ENCODE results near the gene SAMD13.
A peak's percentile ranks its signal among the peaks of the same experiment; 100 is the strongest.

SAMD13 gene, protein sequence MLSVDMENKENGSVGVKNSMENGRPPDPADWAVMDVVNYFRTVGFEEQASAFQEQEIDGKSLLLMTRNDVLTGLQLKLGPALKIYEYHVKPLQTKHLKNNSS

DNA sequence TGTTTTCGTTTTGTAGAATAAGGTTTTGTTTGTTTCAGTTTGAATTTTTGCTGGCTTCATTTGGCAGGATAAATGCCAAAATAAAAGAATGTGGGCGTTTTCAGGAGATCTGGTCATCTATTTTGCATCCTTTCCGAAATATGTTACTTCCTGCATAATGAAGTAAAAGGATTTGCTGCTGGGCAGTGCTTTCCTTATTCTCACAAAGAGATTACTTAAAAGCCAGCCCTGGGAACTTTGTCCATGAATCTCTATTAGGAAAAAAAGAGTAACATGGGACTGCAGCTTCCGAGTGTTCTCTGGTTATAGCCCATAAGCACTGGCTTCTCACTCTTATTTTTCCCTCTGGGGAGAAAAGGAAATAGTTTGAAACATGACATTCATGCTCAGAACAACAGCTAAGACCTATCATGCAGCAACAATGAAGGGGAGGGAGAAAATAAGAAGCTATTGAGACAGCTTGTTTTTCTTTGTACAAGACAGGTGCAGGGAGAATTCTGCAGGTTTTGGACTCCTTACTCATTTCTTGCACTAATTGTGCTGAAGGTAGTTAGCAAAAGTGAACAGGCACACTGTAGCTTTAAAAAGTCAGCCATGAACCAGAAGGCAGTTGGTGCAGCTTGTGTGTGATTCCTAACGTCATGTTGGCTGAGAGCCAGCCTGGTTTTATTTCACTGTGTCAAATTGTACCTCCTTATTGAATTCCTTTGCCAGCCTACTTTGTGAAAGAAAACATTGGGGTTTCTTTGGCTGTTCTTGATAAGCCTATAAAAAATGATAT, at the start of gene SAMD13:
Gene SAMD13 (plus strand): TSS at position 705 of the 781 bp plus-strand sequence. CDS start 1,527 bp downstream, outside the sequence.
- Histone ChIP-seq H3K4me3 (ENCODE audit: low read length) (peak within 1 kb of the TSS; percentile 78), H3K27me3 (replicated peaks; ENCODE audit: control insufficient read depth, insufficient read depth, low read length) (no peaks in the 10 kb centered on the region), H3K9ac (ENCODE audit: low read length) (peak within 1 kb of the TSS; percentile 52), H3K4me1 (ENCODE audit: control insufficient read depth, insufficient read depth, low read length) (peaks cover 34% of the 10 kb centered on the region), H3K9me3 (ENCODE audit: control insufficient read depth, low read length) (no peaks in the 10 kb centered on the region), H3K36me3 (ENCODE audit: control insufficient read depth, insufficient read depth, low read length, severe bottlenecking) (no peaks in the 10 kb centered on the region)
- peak; percentile 61 for DNase-seq (ENCODE audit: low read depth)

DNA sequence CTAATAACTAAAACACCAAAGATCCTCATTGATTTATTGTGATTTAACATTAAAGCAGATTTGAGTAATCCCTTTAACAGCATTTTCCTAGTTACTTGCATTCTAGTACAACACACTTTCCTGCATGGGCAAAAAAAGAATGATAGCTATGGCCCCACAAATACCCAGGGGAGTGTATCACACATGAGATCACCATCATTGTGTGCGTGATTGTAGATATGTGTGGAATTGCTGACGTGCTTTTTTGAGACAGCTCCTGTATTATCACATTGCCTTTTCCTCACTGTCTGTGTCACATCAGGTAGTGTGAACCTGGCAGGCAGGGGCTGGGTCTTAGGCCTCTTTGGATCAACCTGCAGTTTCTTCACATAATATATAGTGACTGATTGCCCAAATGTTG, 48.5 kb upstream of the SAMD13 start:
- Histone ChIP-seq H3K4me1 (ENCODE audit: control insufficient read depth, insufficient read depth, low read length) (peaks cover 18% of the 10 kb centered on the region), H3K4me3 (ENCODE audit: low read length) (no peak overlapping the region), H3K9me3 (ENCODE audit: control insufficient read depth, low read length) (peaks cover 10% of the 10 kb centered on the region), H3K27me3 (replicated peaks; ENCODE audit: control insufficient read depth, insufficient read depth, low read length) (no peaks in the 10 kb centered on the region), H3K9ac (ENCODE audit: low read length) (no peak overlapping the region), H3K36me3 (ENCODE audit: control insufficient read depth, insufficient read depth, low read length, severe bottlenecking) (no peaks in the 10 kb centered on the region)
- peak; percentile 6 for DNase-seq (ENCODE audit: low read depth)

- no peak overlapping the region for H3K9ac ChIP-seq (ENCODE audit: low read length)
- no peaks in the 10 kb centered on the region for H3K27me3 ChIP-seq (replicated peaks; ENCODE audit: control insufficient read depth, insufficient read depth, low read length)
- peak; percentile 68 for DNase-seq (ENCODE audit: low read depth)
- H3K4me1 ChIP-seq (ENCODE audit: control insufficient read depth, insufficient read depth, low read length): peaks cover 18% of the 10 kb centered on the region
- no peaks in the 10 kb centered on the region for H3K36me3 ChIP-seq (ENCODE audit: control insufficient read depth, insufficient read depth, low read length, severe bottlenecking)
- H3K9me3 ChIP-seq (ENCODE audit: control insufficient read depth, low read length): peaks cover 10% of the 10 kb centered on the region
- H3K4me3 ChIP-seq (ENCODE audit: low read length): no peak overlapping the region
Observed at GRCh38 chr1:84253891-84254290, 47.6 kb upstream of the SAMD13 start.

DNA sequence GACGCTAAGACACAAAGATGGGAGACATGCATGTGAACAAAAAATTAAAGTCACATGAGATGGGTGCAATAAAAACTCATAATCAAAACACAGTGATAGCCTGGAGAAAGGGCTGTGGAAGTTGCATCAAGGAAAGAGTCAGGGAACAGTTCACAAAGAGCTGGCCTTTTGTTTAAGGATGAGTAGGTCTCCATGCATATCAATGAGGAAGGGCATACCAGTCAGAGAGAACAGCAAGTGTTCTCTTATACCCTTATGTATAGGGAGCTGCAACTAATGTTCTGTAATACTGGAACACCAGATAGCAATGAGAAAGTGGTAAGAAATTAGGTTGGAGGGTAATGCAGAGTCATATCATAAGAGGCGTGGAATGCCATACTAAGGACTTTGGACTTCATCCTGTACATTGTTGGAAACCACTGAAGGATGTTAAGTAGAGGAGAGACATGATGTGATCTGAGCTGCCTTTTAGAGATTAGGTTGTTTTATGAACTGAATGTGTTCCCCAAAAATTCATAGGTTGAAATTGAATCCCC, 46.7 kb upstream of the SAMD13 start:
- no peak overlapping the region for H3K4me3 ChIP-seq (ENCODE audit: low read length)
- H3K4me1 ChIP-seq (ENCODE audit: control insufficient read depth, insufficient read depth, low read length): peaks cover 18% of the 10 kb centered on the region
- no peaks in the 10 kb centered on the region for H3K36me3 ChIP-seq (ENCODE audit: control insufficient read depth, insufficient read depth, low read length, severe bottlenecking)
- H3K9me3 ChIP-seq (ENCODE audit: control insufficient read depth, low read length): peaks cover 10% of the 10 kb centered on the region
- no peak for DNase-seq (ENCODE audit: low read depth)
- no peaks in the 10 kb centered on the region for H3K27me3 ChIP-seq (replicated peaks; ENCODE audit: control insufficient read depth, insufficient read depth, low read length)
- no peak overlapping the region for H3K9ac ChIP-seq (ENCODE audit: low read length)

DNA sequence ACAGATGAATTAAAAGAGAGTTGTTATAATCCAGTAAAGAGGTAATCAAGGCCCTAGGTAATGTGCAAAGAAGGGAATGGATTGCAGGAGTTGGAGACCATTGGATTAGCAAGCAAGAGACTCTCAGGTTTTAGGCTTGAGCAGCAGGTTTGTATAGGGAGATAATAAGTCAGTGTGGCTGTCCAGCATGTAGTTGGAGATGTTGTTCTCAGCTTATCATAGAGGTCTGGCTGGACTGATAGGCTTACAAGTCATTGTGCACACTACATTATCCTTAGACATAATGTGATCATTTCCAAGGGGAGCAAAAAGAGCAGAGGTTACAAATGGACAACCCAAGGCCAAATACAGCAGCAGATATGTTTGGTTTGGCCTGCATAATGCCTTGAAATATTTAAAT, 45.9 kb upstream of the SAMD13 start:
- Histone ChIP-seq H3K4me3 (ENCODE audit: low read length) (no peak overlapping the region), H3K4me1 (ENCODE audit: control insufficient read depth, insufficient read depth, low read length) (peaks cover 18% of the 10 kb centered on the region)

GRCh38 chr1:84257617-84258016, 43.9 kb upstream of the SAMD13 start:
- no peaks in the 10 kb centered on the region for H3K9me3 ChIP-seq (ENCODE audit: control insufficient read depth, low read length)
- H3K4me1 ChIP-seq (ENCODE audit: control insufficient read depth, insufficient read depth, low read length): peaks cover 18% of the 10 kb centered on the region
- no peaks in the 10 kb centered on the region for H3K27me3 ChIP-seq (replicated peaks; ENCODE audit: control insufficient read depth, insufficient read depth, low read length)
- no peak overlapping the region for H3K9ac ChIP-seq (ENCODE audit: low read length)
- DNase-seq (ENCODE audit: low read depth): no peak
- no peaks in the 10 kb centered on the region for H3K36me3 ChIP-seq (ENCODE audit: control insufficient read depth, insufficient read depth, low read length, severe bottlenecking)
- H3K4me3 ChIP-seq (ENCODE audit: low read length): no peak overlapping the region

More for the DNA sequence above, 45.9 kb upstream of the SAMD13 start:
- Histone ChIP-seq H3K36me3 (ENCODE audit: control insufficient read depth, insufficient read depth, low read length, severe bottlenecking) (no peaks in the 10 kb centered on the region), H3K9ac (ENCODE audit: low read length) (no peak overlapping the region), H3K27me3 (replicated peaks; ENCODE audit: control insufficient read depth, insufficient read depth, low read length) (no peaks in the 10 kb centered on the region), H3K9me3 (ENCODE audit: control insufficient read depth, low read length) (peaks cover 3% of the 10 kb centered on the region)
- no peak for DNase-seq (ENCODE audit: low read depth)

- Histone ChIP-seq H3K36me3 (ENCODE audit: control insufficient read depth, insufficient read depth, low read length, severe bottlenecking) (no peaks in the 10 kb centered on the region), H3K9me3 (ENCODE audit: control insufficient read depth, low read length) (no peaks in the 10 kb centered on the region), H3K27me3 (replicated peaks; ENCODE audit: control insufficient read depth, insufficient read depth, low read length) (no peaks in the 10 kb centered on the region), H3K4me1 (ENCODE audit: control insufficient read depth, insufficient read depth, low read length) (peaks cover 2% of the 10 kb centered on the region), H3K9ac (ENCODE audit: low read length) (no peak overlapping the region), H3K4me3 (ENCODE audit: low read length) (no peak overlapping the region)
- DNase-seq (ENCODE audit: low read depth): no peak
Observed at GRCh38 chr1:84259376-84259775, 42.1 kb upstream of the SAMD13 start.

GRCh38 chr1:84259989-84260388, 41.5 kb upstream of the SAMD13 start:
- no peaks in the 10 kb centered on the region for H3K27me3 ChIP-seq (replicated peaks; ENCODE audit: control insufficient read depth, insufficient read depth, low read length)
- H3K9me3 ChIP-seq (ENCODE audit: control insufficient read depth, low read length): no peaks in the 10 kb centered on the region
- DNase-seq (ENCODE audit: low read depth): no peak
- no peak overlapping the region for H3K4me3 ChIP-seq (ENCODE audit: low read length)
- H3K36me3 ChIP-seq (ENCODE audit: control insufficient read depth, insufficient read depth, low read length, severe bottlenecking): no peaks in the 10 kb centered on the region
- H3K4me1 ChIP-seq (ENCODE audit: control insufficient read depth, insufficient read depth, low read length): no peaks in the 10 kb centered on the region
- no peak overlapping the region for H3K9ac ChIP-seq (ENCODE audit: low read length)

- DNase-seq (ENCODE audit: low read depth): no peak
Observed at GRCh38 chr1:84260852-84261518, 40.5 kb upstream of the SAMD13 start.

GRCh38 chr1:84264961-84265360, 36.5 kb upstream of the SAMD13 start:
- no peaks in the 10 kb centered on the region for H3K4me1 ChIP-seq (ENCODE audit: control insufficient read depth, insufficient read depth, low read length)
- no peaks in the 10 kb centered on the region for H3K36me3 ChIP-seq (ENCODE audit: control insufficient read depth, insufficient read depth, low read length, severe bottlenecking)
- no peak for DNase-seq (ENCODE audit: low read depth)
- H3K4me3 ChIP-seq (ENCODE audit: low read length): no peak overlapping the region
- H3K9ac ChIP-seq (ENCODE audit: low read length): no peak overlapping the region
- H3K27me3 ChIP-seq (replicated peaks; ENCODE audit: control insufficient read depth, insufficient read depth, low read length): no peaks in the 10 kb centered on the region
- no peaks in the 10 kb centered on the region for H3K9me3 ChIP-seq (ENCODE audit: control insufficient read depth, low read length)

More at GRCh38 chr1:84260852-84261518, 40.5 kb upstream of the SAMD13 start:
- no peaks in the 10 kb centered on the region for H3K9me3 ChIP-seq (ENCODE audit: control insufficient read depth, low read length)
- H3K9ac ChIP-seq (ENCODE audit: low read length): no peak overlapping the region
- no peaks in the 10 kb centered on the region for H3K36me3 ChIP-seq (ENCODE audit: control insufficient read depth, insufficient read depth, low read length, severe bottlenecking)
- H3K27me3 ChIP-seq (replicated peaks; ENCODE audit: control insufficient read depth, insufficient read depth, low read length): no peaks in the 10 kb centered on the region
- H3K4me1 ChIP-seq (ENCODE audit: control insufficient read depth, insufficient read depth, low read length): no peaks in the 10 kb centered on the region
- no peak overlapping the region for H3K4me3 ChIP-seq (ENCODE audit: low read length)

DNA sequence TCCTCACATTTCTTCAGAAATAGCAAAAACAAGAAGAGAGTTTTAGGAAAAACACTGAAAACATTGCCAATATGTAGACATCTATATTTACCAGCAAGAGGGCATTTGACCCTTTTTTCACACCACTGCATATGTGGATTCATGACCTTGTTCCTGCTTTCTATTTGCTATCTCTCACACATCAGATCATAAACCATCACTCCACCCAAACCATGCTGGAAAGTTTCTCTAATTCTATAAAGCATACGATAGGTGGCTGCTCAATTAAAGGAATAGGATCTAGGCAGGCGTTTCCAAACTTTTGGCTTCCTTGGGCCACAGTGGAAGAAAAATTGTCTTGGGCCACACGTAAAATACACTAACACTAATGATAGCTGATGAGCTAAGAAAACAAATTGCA, 35.6 kb upstream of the SAMD13 start:
- no peak overlapping the region for H3K4me3 ChIP-seq (ENCODE audit: low read length)
- H3K9me3 ChIP-seq (ENCODE audit: control insufficient read depth, low read length): no peaks in the 10 kb centered on the region

More for the DNA sequence above, 35.6 kb upstream of the SAMD13 start:
- no peaks in the 10 kb centered on the region for H3K4me1 ChIP-seq (ENCODE audit: control insufficient read depth, insufficient read depth, low read length)
- no peak overlapping the region for H3K9ac ChIP-seq (ENCODE audit: low read length)
- no peaks in the 10 kb centered on the region for H3K36me3 ChIP-seq (ENCODE audit: control insufficient read depth, insufficient read depth, low read length, severe bottlenecking)
- no peaks in the 10 kb centered on the region for H3K27me3 ChIP-seq (replicated peaks; ENCODE audit: control insufficient read depth, insufficient read depth, low read length)
- no peak for DNase-seq (ENCODE audit: low read depth)

Measured in adipocyte (in vitro differentiated cells).